Measurements from ENCODE around the gene NLRC4. TPM values are rescaled to one million over a fixed set of nuclear protein-coding genes. Genes with fewer than 3 reads are reported as not detected.

NLRC4 gene
- total RNA-seq, 1 donor from 2014 or later = not detected

DNA sequence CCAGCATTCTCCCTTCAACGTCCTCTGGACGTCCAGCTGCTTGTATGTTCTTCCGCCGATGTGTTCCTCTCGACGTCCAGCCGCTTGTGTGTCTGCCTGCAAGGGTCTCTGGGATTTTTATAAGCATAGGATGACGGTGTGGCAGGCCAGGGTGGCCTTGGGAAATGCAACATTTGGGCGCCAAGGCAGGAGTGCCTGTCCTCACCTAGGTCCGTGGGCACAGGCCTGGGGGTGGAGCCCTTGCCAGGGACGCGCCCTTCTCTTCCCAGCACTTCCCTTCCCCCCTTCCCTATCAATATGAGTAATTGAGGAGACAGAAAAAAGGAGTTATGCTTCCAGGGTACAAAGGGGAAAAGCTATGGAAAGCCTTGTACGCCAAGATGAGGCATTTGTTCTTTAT lies 6.4 kb downstream of the NLRC4 start:
- Mint-ChIP-seq H3K9me3 (ENCODE audit: low read depth) (no peaks in the 10 kb centered on the region), H3K27me3 (ENCODE audit: low read depth) (peaks cover 3% of the 10 kb centered on the region), H3K4me1 (ENCODE audit: low read depth) (no peaks in the 10 kb centered on the region), H3K4me3 (ENCODE audit: unreplicated experiment) (no peak overlapping the region), H3K27ac (ENCODE audit: unreplicated experiment) (no peak overlapping the region), H3K36me3 (ENCODE audit: low read depth) (no peaks in the 10 kb centered on the region)
- TF ChIP-seq CTCF (IDR thresholded peaks at IDR 0.05) = no peak
- no peak for DNase-seq (ENCODE audit: low spot score)

DNA sequence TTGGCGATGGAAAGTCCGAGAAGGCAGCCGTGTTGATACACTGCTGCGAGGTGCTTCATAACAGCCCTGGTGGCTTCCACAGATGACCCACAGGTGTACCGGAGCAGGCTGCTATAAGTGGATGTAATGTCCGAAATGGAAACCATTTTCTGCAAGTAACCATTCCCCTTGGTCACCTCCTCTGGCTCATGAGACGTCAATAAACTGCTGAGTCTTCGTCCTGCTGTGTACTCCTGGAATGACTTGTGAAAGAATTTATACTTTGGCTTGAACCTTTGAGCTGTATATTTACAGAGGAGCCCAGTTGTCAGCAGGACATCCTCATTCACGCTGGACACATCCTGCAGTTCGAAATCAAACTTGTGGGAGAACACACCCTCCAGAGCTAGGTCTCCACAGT lies 14.4 kb downstream of the NLRC4 start:
- no peak for TF ChIP-seq CTCF (IDR thresholded peaks at IDR 0.05)
- Mint-ChIP-seq H3K36me3 (ENCODE audit: low read depth) (no peaks in the 10 kb centered on the region), H3K4me1 (ENCODE audit: low read depth) (no peaks in the 10 kb centered on the region), H3K9me3 (ENCODE audit: low read depth) (no peaks in the 10 kb centered on the region), H3K27ac (ENCODE audit: unreplicated experiment) (no peak overlapping the region), H3K4me3 (ENCODE audit: unreplicated experiment) (no peak overlapping the region), H3K27me3 (ENCODE audit: low read depth) (no peaks in the 10 kb centered on the region)
- no peak for DNase-seq (ENCODE audit: low spot score)

- DNase-seq (ENCODE audit: low spot score) = no peak
Observed at GRCh38 chr2:32249731-32250236, 14.9 kb downstream of the NLRC4 start.

GRCh38 chr2:32248299-32248698 lies 16.4 kb downstream of the NLRC4 start:
- no peak for TF ChIP-seq CTCF (IDR thresholded peaks at IDR 0.05)
- no peaks in the 10 kb centered on the region for H3K27me3 Mint-ChIP-seq (ENCODE audit: low read depth)

More at GRCh38 chr2:32249731-32250236, 14.9 kb downstream of the NLRC4 start:
- Mint-ChIP-seq H3K27ac (ENCODE audit: unreplicated experiment) (no peak overlapping the region), H3K36me3 (ENCODE audit: low read depth) (no peaks in the 10 kb centered on the region), H3K9me3 (ENCODE audit: low read depth) (no peaks in the 10 kb centered on the region), H3K4me3 (ENCODE audit: unreplicated experiment) (no peak overlapping the region), H3K27me3 (ENCODE audit: low read depth) (no peaks in the 10 kb centered on the region), H3K4me1 (ENCODE audit: low read depth) (no peaks in the 10 kb centered on the region)
- TF ChIP-seq CTCF (IDR thresholded peaks at IDR 0.05) = no peak

DNA sequence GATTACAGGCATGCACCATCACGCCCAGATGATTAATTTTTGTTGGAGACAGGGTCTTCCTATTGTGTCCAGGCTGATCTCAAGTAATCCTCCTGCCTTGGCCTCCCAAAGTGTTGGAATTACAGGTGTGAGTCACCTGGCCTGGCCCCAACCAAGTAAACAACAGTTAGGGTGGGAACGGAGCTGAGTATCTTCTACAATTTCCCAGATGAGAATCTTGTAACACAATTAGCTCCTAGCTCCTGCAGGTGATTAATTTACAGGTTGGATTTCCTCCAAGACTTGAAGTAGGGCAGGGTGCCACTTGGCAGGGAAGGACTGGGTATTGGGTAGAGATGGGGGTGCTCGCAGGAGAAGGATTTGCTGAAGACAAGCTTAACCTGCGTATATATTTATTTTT lies 17.8 kb downstream of the NLRC4 start:
- no peak for TF ChIP-seq CTCF (IDR thresholded peaks at IDR 0.05)
- no peak for DNase-seq (ENCODE audit: low spot score)
- Mint-ChIP-seq H3K9me3 (ENCODE audit: low read depth) (no peaks in the 10 kb centered on the region), H3K36me3 (ENCODE audit: low read depth) (no peaks in the 10 kb centered on the region), H3K27ac (ENCODE audit: unreplicated experiment) (no peak overlapping the region), H3K4me3 (ENCODE audit: unreplicated experiment) (no peak overlapping the region), H3K27me3 (ENCODE audit: low read depth) (no peaks in the 10 kb centered on the region), H3K4me1 (ENCODE audit: low read depth) (no peaks in the 10 kb centered on the region)

More at GRCh38 chr2:32248299-32248698, 16.4 kb downstream of the NLRC4 start:
- Mint-ChIP-seq H3K36me3 (ENCODE audit: low read depth) (no peaks in the 10 kb centered on the region), H3K4me1 (ENCODE audit: low read depth) (no peaks in the 10 kb centered on the region), H3K9me3 (ENCODE audit: low read depth) (no peaks in the 10 kb centered on the region), H3K27ac (ENCODE audit: unreplicated experiment) (no peak overlapping the region), H3K4me3 (ENCODE audit: unreplicated experiment) (no peak overlapping the region)
- no peak for DNase-seq (ENCODE audit: low spot score)
